SJCRH30 (cell line): ENCODE data around the gene METAP1D. TPM values are rescaled to one million over a fixed set of nuclear protein-coding genes. Genes with fewer than 3 reads are reported as not detected.

Source experiments
- DNase-seq, 2 experiments: peaks; one replicate each; pipeline ENCODE4 v3.0.0-alpha.2; 2015 to 2020
- H3K27ac ChIP-seq: fragments of 250-450 bp; sonication (Bioruptor Pico); 2 replicates; pipeline ENCODE4 v1.5.1; 2020; ENCODE audit warnings: mild to moderate bottlenecking, moderate library complexity
- H3K27me3 ChIP-seq: fragments of 250-450 bp; sonication (Bioruptor Pico); 2 replicates; pipeline ENCODE4 v1.5.1; 2020; ENCODE audit warnings: mild to moderate bottlenecking, moderate library complexity
- H3K36me3 ChIP-seq: fragments of 250-450 bp; sonication (Bioruptor Pico); 2 replicates; pipeline ENCODE4 v1.5.1; 2020; ENCODE audit warnings: mild to moderate bottlenecking, moderate library complexity
- H3K4me1 ChIP-seq: fragments of 250-450 bp; sonication (Bioruptor Pico); 2 replicates; pipeline ENCODE4 v1.5.1; 2020; ENCODE audit warnings: mild to moderate bottlenecking, moderate library complexity
- H3K4me3 ChIP-seq: fragments of 250-450 bp; sonication (Bioruptor Pico); 2 replicates; pipeline ENCODE4 v1.5.1; 2020; ENCODE audit warnings: mild to moderate bottlenecking, moderate library complexity
- H3K9me3 ChIP-seq: fragments of 250-450 bp; sonication (Bioruptor Pico); replicated peaks from 2 replicates; pipeline ENCODE4 v1.5.1; 2020; ENCODE audit warnings: mild to moderate bottlenecking, moderate library complexity
- total RNA-seq: library from RNA; depleted of rRNA; stranded (reverse); fragments of >200 nt; shearing (Covaris generic); gene quantifications from 2 replicates; pipeline ENCODE4 v1.2.3, GENCODE V29; 2014

METAP1D gene
- total RNA-seq, 1 experiment from 2014 or later, result 6.0 TPM

- H3K4me1 ChIP-seq, result no peaks in the 10 kb centered on the region
- peak in 1 of 2 experiments; percentile 75 for DNase-seq
These were observed 85.9 kb downstream of the METAP1D start, which contains the start of gene DLX1 for GRCh38 chr2:172085460-172086159. TSS of gene DLX1 (plus strand) at chr2:172085507. CDS start at chr2:172085678, 171 bp downstream.

DNA sequence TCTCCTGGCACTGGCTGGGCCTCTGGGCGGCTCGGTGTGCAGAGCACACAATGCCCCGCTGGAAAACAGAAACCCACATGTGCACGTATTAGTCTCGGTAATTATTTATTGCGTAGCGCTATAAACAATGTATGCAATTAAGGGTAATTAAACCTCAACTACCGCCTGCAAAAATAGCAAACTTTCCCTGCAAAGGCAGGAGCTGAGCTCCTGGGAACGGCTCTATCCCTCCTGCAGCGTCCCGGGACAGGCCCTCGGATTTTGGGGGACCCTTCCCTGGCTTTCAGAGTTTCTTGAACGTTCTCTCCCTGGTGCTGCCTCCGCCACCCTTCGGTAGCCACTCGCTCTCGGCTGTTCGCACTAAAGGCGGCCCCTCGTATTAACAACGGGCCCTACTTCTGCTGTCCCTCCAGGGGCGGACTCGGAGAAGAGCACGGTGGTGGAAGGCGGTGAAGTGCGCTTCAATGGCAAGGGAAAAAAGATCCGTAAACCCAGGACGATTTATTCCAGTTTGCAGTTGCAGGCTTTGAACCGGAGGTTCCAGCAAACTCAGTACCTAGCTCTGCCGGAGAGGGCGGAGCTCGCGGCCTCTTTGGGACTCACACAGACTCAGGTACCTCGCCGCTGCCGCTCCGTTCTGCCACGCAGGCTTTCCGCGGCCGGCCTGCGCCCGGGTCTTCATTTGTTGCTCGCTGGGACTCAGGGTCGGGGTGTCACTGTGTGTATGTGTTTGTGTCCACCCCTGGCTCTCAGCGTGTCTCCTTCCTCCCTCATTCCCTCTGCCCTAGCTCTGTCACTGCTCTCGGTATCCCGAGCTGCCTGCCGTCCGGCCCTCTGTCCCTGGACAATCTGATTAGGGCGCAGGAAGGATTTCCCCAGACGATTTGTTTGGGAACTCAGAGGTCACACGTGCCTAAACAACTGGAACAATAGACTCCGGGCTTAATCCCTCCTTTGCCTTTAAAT is 86.8 kb downstream of the METAP1D start:
- H3K36me3 ChIP-seq, result 0 out of 2 replicates have a peak, but pooled peaks cover 4% of the 10 kb centered on the region
- no peaks in the 10 kb centered on the region for H3K4me1 ChIP-seq
- H3K4me3 ChIP-seq, result peak overlapping the region; percentile 73
- peak overlapping the region; percentile 83 for H3K27ac ChIP-seq
- no peaks in the 10 kb centered on the region for H3K9me3 ChIP-seq
- DNase-seq, result peak; percentile 34 to 57
- no peaks in the 10 kb centered on the region for H3K27me3 ChIP-seq

More at GRCh38 chr2:172085460-172086159, 85.9 kb downstream of the METAP1D start, which contains the start of gene DLX1:
- H3K27me3 ChIP-seq, result no peaks in the 10 kb centered on the region
- H3K9me3 ChIP-seq, result no peaks in the 10 kb centered on the region
- peak within 1 kb of the TSS; percentile 83 for H3K27ac ChIP-seq
- 0 out of 2 replicates have a peak, but pooled peaks cover 4% of the 10 kb centered on the region for H3K36me3 ChIP-seq
- peak within 1 kb of the TSS; percentile 73 for H3K4me3 ChIP-seq

GRCh38 chr2:172087207-172087779 is 87.5 kb downstream of the METAP1D start:
- DNase-seq, result no peak
- no peaks in the 10 kb centered on the region for H3K4me1 ChIP-seq
- peak overlapping the region; percentile 73 for H3K4me3 ChIP-seq
- 0 out of 2 replicates have a peak, but pooled peaks cover 4% of the 10 kb centered on the region for H3K36me3 ChIP-seq
- no peak overlapping the region; the same call in 1 of the 2 replicates for H3K27ac ChIP-seq
- H3K27me3 ChIP-seq, result no peaks in the 10 kb centered on the region
- H3K9me3 ChIP-seq, result no peaks in the 10 kb centered on the region

DNA sequence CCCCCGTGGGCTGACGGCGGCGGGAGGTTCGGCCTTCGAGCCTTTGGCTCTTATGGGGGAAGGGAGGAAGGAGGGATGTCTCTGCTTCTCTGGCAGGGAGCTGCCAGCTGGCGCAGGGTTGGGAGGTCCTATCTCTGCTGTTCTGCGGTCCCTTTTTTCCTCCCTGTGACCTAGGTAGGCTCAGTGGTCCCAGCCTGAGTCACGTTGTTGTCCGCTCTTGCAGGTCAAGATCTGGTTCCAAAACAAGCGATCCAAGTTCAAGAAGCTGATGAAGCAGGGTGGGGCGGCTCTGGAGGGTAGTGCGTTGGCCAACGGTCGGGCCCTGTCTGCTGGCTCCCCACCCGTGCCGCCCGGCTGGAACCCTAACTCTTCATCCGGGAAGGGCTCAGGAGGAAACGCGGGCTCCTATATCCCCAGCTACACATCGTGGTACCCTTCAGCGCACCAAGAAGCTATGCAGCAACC is 88.1 kb downstream of the METAP1D start:
- H3K27me3 ChIP-seq, result no peaks in the 10 kb centered on the region
- 0 out of 2 replicates have a peak, but pooled peaks cover 4% of the 10 kb centered on the region for H3K36me3 ChIP-seq
- no peaks in the 10 kb centered on the region for H3K9me3 ChIP-seq
- no peaks in the 10 kb centered on the region for H3K4me1 ChIP-seq
- no peak for DNase-seq
- H3K4me3 ChIP-seq, result no peak overlapping the region
- no peak overlapping the region for H3K27ac ChIP-seq

DNA sequence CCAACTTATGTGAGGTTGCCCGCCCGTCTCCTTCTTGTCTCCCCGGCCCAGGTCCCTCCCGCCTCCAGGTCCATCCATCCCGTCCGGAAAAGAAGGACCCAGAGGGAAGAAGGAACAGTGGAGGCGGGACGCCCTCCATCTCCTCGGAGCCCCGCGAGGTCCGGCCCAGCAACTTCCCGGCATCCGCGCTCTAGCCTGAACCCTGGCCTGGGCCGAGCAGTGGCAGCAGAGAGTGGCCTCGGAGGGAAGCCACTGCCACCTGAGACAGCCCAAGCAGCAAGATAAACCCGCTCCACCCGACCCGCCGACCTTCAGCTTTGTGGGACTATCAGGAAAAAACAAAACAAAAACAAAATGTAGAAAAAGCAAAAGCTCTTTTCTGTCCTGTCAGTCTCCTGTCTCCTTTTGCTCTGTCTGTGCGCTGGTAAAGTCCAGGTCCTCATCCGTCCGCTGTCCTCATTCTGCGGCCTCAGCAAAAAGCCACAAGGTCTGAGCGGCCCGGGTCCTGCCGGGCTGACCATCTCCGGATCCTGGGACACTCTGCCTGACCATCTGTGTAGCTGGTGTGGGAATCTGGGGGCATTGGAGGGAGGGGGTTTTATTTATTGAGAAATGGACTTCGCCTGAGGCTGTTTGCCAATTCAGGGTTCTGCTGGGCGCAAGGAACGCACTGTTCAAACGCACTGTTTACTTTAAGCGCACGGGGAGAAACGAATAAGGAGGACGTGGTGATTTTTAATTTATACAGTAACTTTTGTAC is 88.7 kb downstream of the METAP1D start:
- no peaks in the 10 kb centered on the region for H3K4me1 ChIP-seq
- no peaks in the 10 kb centered on the region for H3K9me3 ChIP-seq
- 0 out of 2 replicates have a peak, but pooled peaks cover 4% of the 10 kb centered on the region for H3K36me3 ChIP-seq
- no peak overlapping the region for H3K27ac ChIP-seq
- H3K27me3 ChIP-seq, result no peaks in the 10 kb centered on the region
- no peak overlapping the region for H3K4me3 ChIP-seq
- no peak for DNase-seq

- 0 out of 2 replicates have a peak, but pooled peaks cover 4% of the 10 kb centered on the region for H3K36me3 ChIP-seq
- no peak overlapping the region for H3K4me3 ChIP-seq
- no peak for DNase-seq
- no peak overlapping the region for H3K27ac ChIP-seq
- H3K9me3 ChIP-seq, result no peaks in the 10 kb centered on the region
- no peaks in the 10 kb centered on the region for H3K4me1 ChIP-seq
- H3K27me3 ChIP-seq, result no peaks in the 10 kb centered on the region
These were observed 89.3 kb downstream of the METAP1D start for GRCh38 chr2:172089005-172089504.

GRCh38 chr2:172089633-172090032 is 89.9 kb downstream of the METAP1D start:
- no peak for DNase-seq
- H3K4me1 ChIP-seq, result no peaks in the 10 kb centered on the region
- no peak overlapping the region for H3K4me3 ChIP-seq
- H3K27ac ChIP-seq, result no peak overlapping the region
- 0 out of 2 replicates have a peak, but pooled peaks cover 4% of the 10 kb centered on the region for H3K36me3 ChIP-seq
- no peaks in the 10 kb centered on the region for H3K27me3 ChIP-seq
- H3K9me3 ChIP-seq, result no peaks in the 10 kb centered on the region

DNA sequence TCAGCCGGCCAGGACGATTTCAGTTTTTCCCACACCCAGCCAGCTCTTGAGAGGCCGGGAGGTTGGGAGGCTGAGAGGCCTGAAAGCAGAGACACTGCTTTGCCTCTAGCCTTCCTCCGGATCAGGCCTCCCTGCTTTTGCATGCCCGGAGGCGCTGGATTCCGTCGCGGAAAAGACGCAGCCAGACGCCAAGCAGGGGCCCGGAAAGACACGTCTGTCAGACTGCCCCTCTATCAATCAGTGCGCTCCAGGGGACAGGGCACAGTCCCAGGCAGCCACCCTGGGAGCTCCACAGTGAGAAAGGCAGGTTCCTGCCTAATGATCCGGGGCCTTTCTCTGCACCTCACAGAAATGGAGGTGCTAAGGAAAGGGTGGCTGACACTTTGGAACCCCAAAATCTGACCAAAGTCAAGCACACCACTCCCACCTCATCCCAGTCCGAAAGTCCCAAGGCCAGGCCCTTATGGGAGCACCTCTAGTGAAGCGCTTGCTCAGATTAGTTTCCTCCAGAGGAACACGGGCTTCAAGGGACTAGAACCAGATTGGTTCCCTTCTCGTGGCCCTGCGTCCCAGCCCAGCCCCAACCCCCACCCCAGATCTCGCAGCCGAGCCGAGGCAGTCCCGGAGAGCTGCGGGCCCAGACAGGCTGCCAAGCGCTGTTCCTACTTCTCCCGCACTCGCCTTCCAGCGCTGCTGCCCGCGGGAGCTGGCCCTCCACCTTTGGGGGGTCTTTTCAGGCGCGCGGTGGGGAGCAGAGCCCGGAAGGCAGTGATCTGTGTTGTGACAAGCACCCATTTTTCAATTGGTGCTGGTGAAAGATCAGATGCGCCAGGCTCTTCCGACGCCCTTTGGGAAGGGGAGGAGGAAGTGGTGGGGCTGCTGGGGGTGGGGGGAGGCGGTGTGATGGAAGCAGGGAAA is 90.5 kb downstream of the METAP1D start:
- H3K27ac ChIP-seq, result no peak overlapping the region
- no peaks in the 10 kb centered on the region for H3K4me1 ChIP-seq
- no peaks in the 10 kb centered on the region for H3K27me3 ChIP-seq
- no peak for DNase-seq
- H3K36me3 ChIP-seq, result 0 out of 2 replicates have a peak, but pooled peaks cover 4% of the 10 kb centered on the region
- no peaks in the 10 kb centered on the region for H3K9me3 ChIP-seq
- no peak overlapping the region for H3K4me3 ChIP-seq

- H3K4me1 ChIP-seq, result no peaks in the 10 kb centered on the region
- no peak overlapping the region for H3K27ac ChIP-seq
- no peak overlapping the region for H3K4me3 ChIP-seq
- H3K36me3 ChIP-seq, result 0 out of 2 replicates have a peak, but pooled peaks cover 4% of the 10 kb centered on the region
- no peaks in the 10 kb centered on the region for H3K9me3 ChIP-seq
- no peaks in the 10 kb centered on the region for H3K27me3 ChIP-seq
- DNase-seq, result no peak
These were observed 91.4 kb downstream of the METAP1D start for GRCh38 chr2:172091000-172091641.

- H3K27ac ChIP-seq, result no peak overlapping the region
These were observed 92.2 kb downstream of the METAP1D start for GRCh38 chr2:172091761-172092566.

GRCh38 chr2:172092716-172093415 is 93.1 kb downstream of the METAP1D start:
- no peaks in the 10 kb centered on the region for H3K27me3 ChIP-seq
- H3K4me3 ChIP-seq, result no peak overlapping the region
- H3K27ac ChIP-seq, result no peak overlapping the region
- H3K9me3 ChIP-seq, result no peaks in the 10 kb centered on the region
- DNase-seq, result no peak
- H3K36me3 ChIP-seq, result 0 out of 2 replicates have a peak, but pooled peaks cover 4% of the 10 kb centered on the region
- no peaks in the 10 kb centered on the region for H3K4me1 ChIP-seq

More at GRCh38 chr2:172091761-172092566, 92.2 kb downstream of the METAP1D start:
- Histone ChIP-seq H3K36me3 (0 out of 2 replicates have a peak, but pooled peaks cover 4% of the 10 kb centered on the region), H3K4me3 (no peak overlapping the region), H3K27me3 (no peaks in the 10 kb centered on the region), H3K9me3 (no peaks in the 10 kb centered on the region), H3K4me1 (no peaks in the 10 kb centered on the region)
- DNase-seq, result no peak
